ENCODE data around the gene DPYSL3.

DPYSL3 gene

DNA sequence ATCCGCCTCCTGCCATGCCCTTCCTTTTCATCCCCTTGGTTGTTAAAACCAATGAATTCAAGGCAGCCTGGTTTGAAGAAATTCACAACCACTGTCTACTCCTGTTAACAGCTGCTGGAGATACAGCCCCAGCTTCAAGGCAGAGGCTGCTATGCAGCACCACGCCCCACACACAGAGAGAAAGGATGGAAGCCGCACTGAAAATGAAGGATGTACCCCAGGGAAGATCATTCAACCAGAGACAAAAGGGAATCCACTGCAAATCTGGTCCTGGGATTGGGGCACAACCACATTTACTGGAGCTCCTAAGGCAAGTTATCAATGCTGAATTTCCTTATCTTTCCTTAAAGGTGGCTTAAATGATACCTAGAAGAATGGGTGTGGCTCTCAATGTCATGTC lies 58.7 kb downstream of the DPYSL3 start:
- no peak for DNase-seq (ENCODE audit: low read depth in 1 of 2, low spot score in 1 of 2)
- peaks cover 34% of the 10 kb centered on the region for H3K27me3 ChIP-seq (ENCODE audit: insufficient read depth, poor library complexity, severe bottlenecking)
- TF ChIP-seq, protein P1, sequence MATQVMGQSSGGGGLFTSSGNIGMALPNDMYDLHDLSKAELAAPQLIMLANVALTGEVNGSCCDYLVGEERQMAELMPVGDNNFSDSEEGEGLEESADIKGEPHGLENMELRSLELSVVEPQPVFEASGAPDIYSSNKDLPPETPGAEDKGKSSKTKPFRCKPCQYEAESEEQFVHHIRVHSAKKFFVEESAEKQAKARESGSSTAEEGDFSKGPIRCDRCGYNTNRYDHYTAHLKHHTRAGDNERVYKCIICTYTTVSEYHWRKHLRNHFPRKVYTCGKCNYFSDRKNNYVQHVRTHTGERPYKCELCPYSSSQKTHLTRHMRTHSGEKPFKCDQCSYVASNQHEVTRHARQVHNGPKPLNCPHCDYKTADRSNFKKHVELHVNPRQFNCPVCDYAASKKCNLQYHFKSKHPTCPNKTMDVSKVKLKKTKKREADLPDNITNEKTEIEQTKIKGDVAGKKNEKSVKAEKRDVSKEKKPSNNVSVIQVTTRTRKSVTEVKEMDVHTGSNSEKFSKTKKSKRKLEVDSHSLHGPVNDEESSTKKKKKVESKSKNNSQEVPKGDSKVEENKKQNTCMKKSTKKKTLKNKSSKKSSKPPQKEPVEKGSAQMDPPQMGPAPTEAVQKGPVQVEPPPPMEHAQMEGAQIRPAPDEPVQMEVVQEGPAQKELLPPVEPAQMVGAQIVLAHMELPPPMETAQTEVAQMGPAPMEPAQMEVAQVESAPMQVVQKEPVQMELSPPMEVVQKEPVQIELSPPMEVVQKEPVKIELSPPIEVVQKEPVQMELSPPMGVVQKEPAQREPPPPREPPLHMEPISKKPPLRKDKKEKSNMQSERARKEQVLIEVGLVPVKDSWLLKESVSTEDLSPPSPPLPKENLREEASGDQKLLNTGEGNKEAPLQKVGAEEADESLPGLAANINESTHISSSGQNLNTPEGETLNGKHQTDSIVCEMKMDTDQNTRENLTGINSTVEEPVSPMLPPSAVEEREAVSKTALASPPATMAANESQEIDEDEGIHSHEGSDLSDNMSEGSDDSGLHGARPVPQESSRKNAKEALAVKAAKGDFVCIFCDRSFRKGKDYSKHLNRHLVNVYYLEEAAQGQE (IDR thresholded peaks at IDR 0.05; ENCODE audit: insufficient replicate concordance, low read depth), result no peak
- TF ChIP-seq POLR2AphosphoS5 (IDR thresholded peaks at IDR 0.05; ENCODE audit: low read depth) (no peak), SPI1 (IDR thresholded peaks at IDR 0.05; ENCODE audit: borderline replicate concordance, low read depth) (no peak), GABPA (IDR thresholded peaks at IDR 0.05; ENCODE audit: low read depth) (no peak)
- TF ChIP-seq, protein P2, sequence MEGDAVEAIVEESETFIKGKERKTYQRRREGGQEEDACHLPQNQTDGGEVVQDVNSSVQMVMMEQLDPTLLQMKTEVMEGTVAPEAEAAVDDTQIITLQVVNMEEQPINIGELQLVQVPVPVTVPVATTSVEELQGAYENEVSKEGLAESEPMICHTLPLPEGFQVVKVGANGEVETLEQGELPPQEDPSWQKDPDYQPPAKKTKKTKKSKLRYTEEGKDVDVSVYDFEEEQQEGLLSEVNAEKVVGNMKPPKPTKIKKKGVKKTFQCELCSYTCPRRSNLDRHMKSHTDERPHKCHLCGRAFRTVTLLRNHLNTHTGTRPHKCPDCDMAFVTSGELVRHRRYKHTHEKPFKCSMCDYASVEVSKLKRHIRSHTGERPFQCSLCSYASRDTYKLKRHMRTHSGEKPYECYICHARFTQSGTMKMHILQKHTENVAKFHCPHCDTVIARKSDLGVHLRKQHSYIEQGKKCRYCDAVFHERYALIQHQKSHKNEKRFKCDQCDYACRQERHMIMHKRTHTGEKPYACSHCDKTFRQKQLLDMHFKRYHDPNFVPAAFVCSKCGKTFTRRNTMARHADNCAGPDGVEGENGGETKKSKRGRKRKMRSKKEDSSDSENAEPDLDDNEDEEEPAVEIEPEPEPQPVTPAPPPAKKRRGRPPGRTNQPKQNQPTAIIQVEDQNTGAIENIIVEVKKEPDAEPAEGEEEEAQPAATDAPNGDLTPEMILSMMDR (IDR thresholded peaks at IDR 0.05; ENCODE audit: insufficient read depth, low read length), result no peak
- no peak overlapping the region for H3K4me3 ChIP-seq (replicated peaks; ENCODE audit: insufficient read depth, low read length)
- H3K27ac ChIP-seq (replicated peaks), result no peak overlapping the region

DNA sequence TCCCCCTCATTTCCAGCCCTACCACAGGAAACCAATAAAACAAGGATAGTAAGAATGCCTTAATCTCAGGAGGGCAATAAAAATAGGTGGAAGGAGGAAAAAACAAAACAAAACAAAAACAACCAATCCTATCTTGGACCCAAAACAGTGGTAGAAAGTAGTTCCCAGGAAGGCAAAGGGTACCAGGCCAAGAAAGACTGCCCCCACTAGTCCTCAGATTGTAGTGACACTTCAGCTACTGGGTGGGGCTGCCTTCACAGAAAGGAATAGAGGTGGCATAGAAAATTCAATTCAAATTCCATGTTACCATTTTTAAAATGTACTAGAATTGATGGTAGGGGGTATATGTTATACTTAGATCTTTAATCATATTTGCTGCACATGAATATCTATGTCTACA lies 59.3 kb downstream of the DPYSL3 start:
- no peak overlapping the region for H3K27ac ChIP-seq (replicated peaks)
- TF ChIP-seq, protein P2 (IDR thresholded peaks at IDR 0.05; ENCODE audit: insufficient read depth, low read length), result no peak
- no peak for TF ChIP-seq GABPA (IDR thresholded peaks at IDR 0.05; ENCODE audit: low read depth)
- no peak for TF ChIP-seq SPI1 (IDR thresholded peaks at IDR 0.05; ENCODE audit: borderline replicate concordance, low read depth)
- TF ChIP-seq, protein P1 (IDR thresholded peaks at IDR 0.05; ENCODE audit: insufficient replicate concordance, low read depth), result no peak
- TF ChIP-seq POLR2AphosphoS5 (IDR thresholded peaks at IDR 0.05; ENCODE audit: low read depth), result no peak
- no peak overlapping the region for H3K4me3 ChIP-seq (replicated peaks; ENCODE audit: insufficient read depth, low read length)
- H3K27me3 ChIP-seq (ENCODE audit: insufficient read depth, poor library complexity, severe bottlenecking), result peaks cover 34% of the 10 kb centered on the region
- DNase-seq (ENCODE audit: low read depth in 1 of 2, low spot score in 1 of 2), result no peak

DNA sequence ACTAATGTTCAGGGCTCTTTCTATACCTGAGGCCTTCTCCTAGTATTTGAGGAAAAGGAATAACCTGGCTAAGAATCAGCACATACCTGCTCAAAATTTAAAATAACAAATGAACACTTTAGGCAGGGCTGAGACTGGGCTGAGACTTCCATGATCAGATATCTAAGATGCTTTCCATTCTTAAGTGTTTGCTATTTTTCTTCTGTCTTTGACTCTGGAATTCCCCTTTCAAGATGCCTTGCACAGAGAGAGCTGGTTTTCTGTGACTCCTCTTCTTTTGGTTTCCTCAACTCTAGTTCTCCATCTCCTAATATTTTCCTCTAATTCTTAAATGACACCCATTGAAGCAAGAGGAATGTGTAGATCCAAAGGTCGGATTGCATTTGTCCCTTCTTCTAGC lies 61.1 kb downstream of the DPYSL3 start:
- Histone ChIP-seq H3K4me3 (replicated peaks; ENCODE audit: insufficient read depth, low read length) (no peak overlapping the region), H3K27ac (replicated peaks) (no peak overlapping the region), H3K27me3 (ENCODE audit: insufficient read depth, poor library complexity, severe bottlenecking) (peaks cover 20% of the 10 kb centered on the region)
- TF ChIP-seq, protein P1 (IDR thresholded peaks at IDR 0.05; ENCODE audit: insufficient replicate concordance, low read depth), result no peak
- no peak for TF ChIP-seq SPI1 (IDR thresholded peaks at IDR 0.05; ENCODE audit: borderline replicate concordance, low read depth)
- TF ChIP-seq GABPA (IDR thresholded peaks at IDR 0.05; ENCODE audit: low read depth), result no peak
- no peak for TF ChIP-seq POLR2AphosphoS5 (IDR thresholded peaks at IDR 0.05; ENCODE audit: low read depth)
- TF ChIP-seq, protein P2 (IDR thresholded peaks at IDR 0.05; ENCODE audit: insufficient read depth, low read length), result no peak
- DNase-seq (ENCODE audit: low read depth in 1 of 2, low spot score in 1 of 2), result no peak
